ENCODE results near the gene ISY1. TPM values are rescaled to one million over a fixed set of nuclear protein-coding genes. Genes with fewer than 3 reads are reported as not detected.
A peak's percentile ranks its signal among the peaks of the same experiment; 100 is the strongest.

ISY1 gene
- total RNA-seq, 1 donor from 2014 or later = 31.0 TPM

GRCh38 chr3:129123314-129124060, 37.4 kb downstream of the ISY1 start:
- Histone ChIP-seq H3K4me1 (peaks cover 18% of the 10 kb centered on the region), H3K27ac (peak overlapping the region; percentile 25)
- intact Hi-C loops (cut with DNase I) = no loop called here

DNA sequence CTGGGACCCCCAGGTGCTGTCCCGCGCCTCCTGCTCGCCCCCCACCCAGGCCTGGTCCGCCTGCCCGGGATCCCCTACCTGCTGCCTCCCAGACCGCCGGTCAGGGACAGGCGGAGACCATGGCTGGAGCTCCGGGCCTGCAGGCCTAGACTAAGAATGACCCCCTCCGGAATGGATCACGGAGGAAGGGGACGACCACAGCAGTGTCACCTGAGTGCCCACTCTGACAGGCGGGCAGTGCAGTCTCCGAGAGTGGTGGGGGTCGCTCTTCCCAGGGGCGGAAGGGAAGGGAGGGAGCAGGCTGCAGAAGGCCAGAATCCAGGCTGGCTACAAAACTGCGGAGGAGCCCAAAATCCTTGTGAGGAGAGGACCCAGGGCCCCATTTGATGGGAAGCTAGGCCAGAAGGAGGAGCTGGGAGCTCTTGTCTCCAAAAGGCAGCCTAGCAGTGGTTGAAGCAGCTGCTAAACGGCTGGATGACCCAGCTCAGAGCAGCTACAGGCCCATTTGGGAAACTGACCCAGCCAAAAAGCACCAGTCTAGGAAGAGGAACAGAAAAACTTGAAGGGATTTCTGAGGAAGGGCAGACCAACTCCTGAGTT, 38.4 kb downstream of the ISY1 start:
- H3K9me3 ChIP-seq = no peaks in the 10 kb centered on the region
- ATAC-seq (peak; percentile 0), DNase-seq (no peak)
- peak overlapping the region; percentile 17 for H3K4me3 ChIP-seq
- TF ChIP-seq, protein P1, sequence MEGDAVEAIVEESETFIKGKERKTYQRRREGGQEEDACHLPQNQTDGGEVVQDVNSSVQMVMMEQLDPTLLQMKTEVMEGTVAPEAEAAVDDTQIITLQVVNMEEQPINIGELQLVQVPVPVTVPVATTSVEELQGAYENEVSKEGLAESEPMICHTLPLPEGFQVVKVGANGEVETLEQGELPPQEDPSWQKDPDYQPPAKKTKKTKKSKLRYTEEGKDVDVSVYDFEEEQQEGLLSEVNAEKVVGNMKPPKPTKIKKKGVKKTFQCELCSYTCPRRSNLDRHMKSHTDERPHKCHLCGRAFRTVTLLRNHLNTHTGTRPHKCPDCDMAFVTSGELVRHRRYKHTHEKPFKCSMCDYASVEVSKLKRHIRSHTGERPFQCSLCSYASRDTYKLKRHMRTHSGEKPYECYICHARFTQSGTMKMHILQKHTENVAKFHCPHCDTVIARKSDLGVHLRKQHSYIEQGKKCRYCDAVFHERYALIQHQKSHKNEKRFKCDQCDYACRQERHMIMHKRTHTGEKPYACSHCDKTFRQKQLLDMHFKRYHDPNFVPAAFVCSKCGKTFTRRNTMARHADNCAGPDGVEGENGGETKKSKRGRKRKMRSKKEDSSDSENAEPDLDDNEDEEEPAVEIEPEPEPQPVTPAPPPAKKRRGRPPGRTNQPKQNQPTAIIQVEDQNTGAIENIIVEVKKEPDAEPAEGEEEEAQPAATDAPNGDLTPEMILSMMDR (IDR thresholded peaks at IDR 0.05) = no peak
- peaks cover 28% of the 10 kb centered on the region for H3K4me1 ChIP-seq
- peaks cover 16% of the 10 kb centered on the region for H3K36me3 ChIP-seq
- intact Hi-C loops (cut with DNase I) = no loop called here
- no peaks in the 10 kb centered on the region for H3K27me3 ChIP-seq (ENCODE audit: low read depth)
- peak overlapping the region; percentile 25 for H3K27ac ChIP-seq

More at GRCh38 chr3:129123314-129124060, 37.4 kb downstream of the ISY1 start:
- no peak for DNase-seq
- no peak for ATAC-seq
- no peaks in the 10 kb centered on the region for H3K27me3 ChIP-seq (ENCODE audit: low read depth)
- TF ChIP-seq, protein P1 (IDR thresholded peaks at IDR 0.05) = no peak
- no peak overlapping the region for H3K4me3 ChIP-seq
- peaks cover 19% of the 10 kb centered on the region for H3K36me3 ChIP-seq
- no peaks in the 10 kb centered on the region for H3K9me3 ChIP-seq

DNA sequence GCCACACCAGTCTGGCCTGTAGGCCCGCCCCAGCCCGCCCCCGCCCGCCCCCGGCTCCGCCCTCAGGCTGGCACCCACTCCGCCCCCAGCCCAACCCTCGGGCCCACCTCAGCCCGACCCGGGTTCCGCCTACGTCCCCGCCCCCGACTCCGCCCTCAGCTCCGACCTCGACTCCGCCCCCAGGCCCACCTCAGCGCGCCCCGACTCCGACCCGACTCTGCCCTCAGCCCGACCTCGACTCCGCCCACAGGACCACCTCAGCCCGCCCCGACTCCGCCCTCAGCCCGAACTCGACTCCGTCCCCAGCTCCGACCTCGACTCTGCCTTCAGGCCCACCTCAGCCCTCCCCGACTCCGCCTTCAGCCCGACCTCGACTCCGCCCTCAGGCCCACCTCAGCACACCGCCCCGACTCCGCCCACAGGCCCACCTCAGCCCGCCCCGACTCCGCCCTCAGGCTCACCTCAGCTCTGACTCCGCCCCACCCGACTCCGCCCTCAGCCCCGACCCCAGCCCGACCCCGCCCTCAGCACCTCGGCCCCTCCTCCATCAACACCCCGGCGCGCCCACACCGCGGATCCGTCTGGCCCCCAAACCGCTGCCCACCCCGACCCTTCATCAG, 39.0 kb downstream of the ISY1 start, which contains the start of gene RAB43:
Gene RAB43 (minus strand): TSS at position 13 of the 620 bp plus-strand sequence. CDS start 315 bp downstream, outside the sequence.
- intact Hi-C loops (cut with DNase I) = no loop called here
- Histone ChIP-seq H3K36me3 (peaks cover 10% of the 10 kb centered on the region), H3K27me3 (ENCODE audit: low read depth) (no peaks in the 10 kb centered on the region), H3K4me1 (peaks cover 34% of the 10 kb centered on the region), H3K9me3 (no peaks in the 10 kb centered on the region), H3K4me3 (peak within 1 kb of the TSS; percentile 89), H3K27ac (peak within 1 kb of the TSS; percentile 95)
- TF ChIP-seq, protein P1 (IDR thresholded peaks at IDR 0.05) = no peak
- peak; percentile 90 for DNase-seq
- peak; percentile 87 to 90 for ATAC-seq

GRCh38 chr3:129121016-129121791, 39.7 kb downstream of the ISY1 start:
- peak; percentile 64 for DNase-seq

More at GRCh38 chr3:129121016-129121791, 39.7 kb downstream of the ISY1 start:
- H3K27me3 ChIP-seq (ENCODE audit: low read depth) = no peaks in the 10 kb centered on the region
- TF ChIP-seq, protein P1 (IDR thresholded peaks at IDR 0.05) = no peak
- intact Hi-C loops (cut with DNase I) = no loop called here
- H3K36me3 ChIP-seq = peaks cover 7% of the 10 kb centered on the region
- H3K4me3 ChIP-seq = peak overlapping the region; percentile 89
- H3K4me1 ChIP-seq = peaks cover 41% of the 10 kb centered on the region
- H3K9me3 ChIP-seq = no peaks in the 10 kb centered on the region
- ATAC-seq = peak; percentile 12 to 72
- H3K27ac ChIP-seq = peak overlapping the region; percentile 95
